WTC11 (cell line): Measurements from ENCODE around the gene INPPL1. TPM values are rescaled to one million over a fixed set of nuclear protein-coding genes. Genes with fewer than 3 reads are reported as not detected.

ENCODE experiments used
- ATAC-seq: fragments of 200-7000 bp; cut with Tn5 transposase; 2 replicates; pipeline ENCODE4 v1.10.0; 2021; ENCODE audit warnings: mild to moderate bottlenecking, moderate library complexity
- CTCF ChIA-PET: fragments of 300-600 bp; sonication (Branson Sonifier 250); formaldehyde crosslinking; loops from one replicate; lab custom pipeline; 2021; ENCODE audit warnings: antibody characterized with exemption; lab: Charles Lee
- POLR2A ChIA-PET: fragments of 350-600 bp; sonication (Branson Sonifier 250); formaldehyde crosslinking; loops from one replicate; lab custom pipeline; 2021; ENCODE audit warnings: antibody characterized with exemption; lab: Charles Lee
- DNase-seq: peaks from one replicate; pipeline ENCODE4 v3.0.0; 2021; ENCODE audit warnings: low spot score
- H3K27ac Mint-ChIP-seq: 2 replicates; pipeline ENCODE4 v1.8.0; 2021; ENCODE audit warnings: mixed read lengths
- H3K27me3 Mint-ChIP-seq: 2 replicates; pipeline ENCODE4 v1.8.0; 2021; ENCODE audit warnings: low read depth, mild to moderate bottlenecking, moderate library complexity, mixed read lengths
- H3K36me3 Mint-ChIP-seq: 2 replicates; pipeline ENCODE4 v1.8.0; 2021; ENCODE audit warnings: mixed read lengths
- H3K4me1 Mint-ChIP-seq: 2 replicates; pipeline ENCODE4 v1.8.0; 2022; ENCODE audit warnings: mixed read lengths
- H3K4me3 Mint-ChIP-seq: 2 replicates; pipeline ENCODE4 v1.8.0; 2021; ENCODE audit warnings: mild to moderate bottlenecking, moderate library complexity, mixed read lengths
- H3K9me3 Mint-ChIP-seq: 2 replicates; pipeline ENCODE4 v1.8.0; 2021; ENCODE audit warnings: mixed read lengths
- AFF4 ChIP-seq: sonication (generic); formaldehyde crosslinking; IDR thresholded peaks from 2 replicates; pipeline ENCODE4 v1.8.1; 2023; ENCODE audit warnings: mild to moderate bottlenecking, missing genetic modification reagents, borderline replicate concordance
- ATF2 ChIP-seq: sonication (generic); formaldehyde crosslinking; IDR thresholded peaks from 2 replicates; pipeline ENCODE4 v1.8.1; 2022; ENCODE audit warnings: low read depth, missing genetic modification reagents, borderline replicate concordance
- CREM ChIP-seq: sonication (generic); formaldehyde crosslinking; IDR thresholded peaks from 2 replicates; pipeline ENCODE4 v1.8.1; 2022; ENCODE audit warnings: mild to moderate bottlenecking, missing genetic modification reagents, moderate library complexity
- E2F1 ChIP-seq: sonication (generic); formaldehyde crosslinking; IDR thresholded peaks from 2 replicates; pipeline ENCODE4 v1.8.0; 2022; ENCODE audit warnings: mild to moderate bottlenecking, missing genetic modification reagents
- ELF4 ChIP-seq: sonication (generic); formaldehyde crosslinking; IDR thresholded peaks from 2 replicates; pipeline ENCODE4 v1.8.1; 2022; ENCODE audit warnings: low read depth, mild to moderate bottlenecking, moderate library complexity, missing genetic modification reagents
- EMX1 ChIP-seq: fragments of 250-450 bp; sonication (Bioruptor Pico); IDR thresholded peaks from 2 replicates; pipeline ENCODE4 v1.8.0; 2021; ENCODE audit warnings: mild to moderate bottlenecking
- ETV6 ChIP-seq: sonication (generic); formaldehyde crosslinking; IDR thresholded peaks from 2 replicates; pipeline ENCODE4 v1.8.1; 2022; ENCODE audit warnings: mild to moderate bottlenecking, missing genetic modification reagents
- FOXP1 ChIP-seq: sonication (generic); formaldehyde crosslinking; IDR thresholded peaks from 2 replicates; pipeline ENCODE4 v1.8.0; 2022; ENCODE audit warnings: missing genetic modification reagents, mild to moderate bottlenecking, moderate library complexity, borderline replicate concordance
- IRF1 ChIP-seq: sonication (generic); formaldehyde crosslinking; IDR thresholded peaks from 2 replicates; pipeline ENCODE4 v1.8.0; 2023; ENCODE audit warnings: missing genetic modification reagents
- IRF2 ChIP-seq: sonication (generic); formaldehyde crosslinking; IDR thresholded peaks from 2 replicates; pipeline ENCODE4 v1.8.0; 2022; ENCODE audit warnings: low read depth, missing genetic modification reagents, borderline replicate concordance
- JUN ChIP-seq: sonication (generic); formaldehyde crosslinking; IDR thresholded peaks from 2 replicates; pipeline ENCODE4 v1.8.0; 2023; ENCODE audit warnings: mild to moderate bottlenecking, missing genetic modification reagents
- KAT7 ChIP-seq: sonication (generic); formaldehyde crosslinking; IDR thresholded peaks from 2 replicates; pipeline ENCODE4 v1.8.1; 2023; ENCODE audit warnings: missing genetic modification reagents, mild to moderate bottlenecking, borderline replicate concordance
- NR2C2 ChIP-seq: sonication (generic); formaldehyde crosslinking; IDR thresholded peaks from 2 replicates; pipeline ENCODE4 v1.8.0; 2022; ENCODE audit warnings: mild to moderate bottlenecking, missing genetic modification reagents
- PREB ChIP-seq: sonication (generic); formaldehyde crosslinking; IDR thresholded peaks from 2 replicates; pipeline ENCODE4 v1.8.1; 2022; ENCODE audit warnings: mild to moderate bottlenecking, missing genetic modification reagents, moderate library complexity, borderline replicate concordance
- SOX15 ChIP-seq: fragments of 250-450 bp; sonication (Bioruptor Pico); IDR thresholded peaks from 2 replicates; pipeline ENCODE4 v1.9.0; 2021; ENCODE audit warnings: mild to moderate bottlenecking
- TCF7 ChIP-seq: sonication (generic); formaldehyde crosslinking; IDR thresholded peaks from 2 replicates; pipeline ENCODE4 v1.8.0; 2022; ENCODE audit warnings: mild to moderate bottlenecking, low read depth, missing genetic modification reagents, moderate library complexity
- TEAD4 ChIP-seq: sonication (generic); formaldehyde crosslinking; IDR thresholded peaks from 2 replicates; pipeline ENCODE4 v1.8.0; 2022; ENCODE audit warnings: mild to moderate bottlenecking, missing genetic modification reagents
- ZMAT4 ChIP-seq: fragments of 250-450 bp; sonication (Bioruptor Pico); IDR thresholded peaks from 2 replicates; pipeline ENCODE4 v1.9.0; 2021; ENCODE audit warnings: mild to moderate bottlenecking
- ZNF219 ChIP-seq: sonication (generic); formaldehyde crosslinking; IDR thresholded peaks from 2 replicates; pipeline ENCODE4 v1.8.0; 2023; ENCODE audit warnings: missing genetic modification reagents, mild to moderate bottlenecking, borderline replicate concordance
- ZNF317 ChIP-seq: sonication (generic); formaldehyde crosslinking; IDR thresholded peaks from 2 replicates; pipeline ENCODE4 v1.8.1; 2023; ENCODE audit warnings: low read depth, mild to moderate bottlenecking, moderate library complexity, missing genetic modification reagents, borderline replicate concordance
- ZNF425 ChIP-seq: fragments of 250-450 bp; sonication (Bioruptor Pico); conservative IDR thresholded peaks from 2 replicates; pipeline ENCODE4 v1.9.0; 2021; ENCODE audit warnings: mild to moderate bottlenecking
- ZNF671 ChIP-seq: fragments of 250-450 bp; sonication (Bioruptor Pico); IDR thresholded peaks from 2 replicates; pipeline ENCODE4 v1.8.0; 2021; ENCODE audit warnings: mild to moderate bottlenecking
- total RNA-seq: library from RNA; stranded (reverse); gene quantifications from 3 replicates; pipeline ENCODE4 v1.2.3, GENCODE V29; 2021

Gene INPPL1
- total RNA-seq, 1 experiment from 2014 or later: 136 TPM

GRCh38 chr11:72188267-72188666, 36.3 kb upstream of the INPPL1 start:
- TF ChIP-seq CREM (no peak), IRF2 (CRISPR knock-in tag) (no peak), ZNF219 (no peak), ATF2 (no peak), TEAD4 (CRISPR knock-in tag) (no peak), KAT7 (no peak), NR2C2 (CRISPR knock-in tag) (no peak), SOX15 (CRISPR knock-in tag) (no peak), EMX1 (CRISPR knock-in tag) (no peak), PREB (CRISPR knock-in tag) (no peak), FOXP1 (CRISPR knock-in tag) (no peak), AFF4 (CRISPR knock-in tag) (no peak), ZMAT4 (no peak), ZNF671 (CRISPR knock-in tag) (no peak), ZNF317 (CRISPR knock-in tag) (no peak), JUN (CRISPR knock-in tag) (no peak)
- TF ChIP-seq, all 79 proteins: peak for 0
- Mint-ChIP-seq H3K27ac (no peak overlapping the region), H3K9me3 (no peaks in the 10 kb centered on the region), H3K4me1 (peaks cover 8% of the 10 kb centered on the region), H3K27me3 (peaks cover 2% of the 10 kb centered on the region; the same call in 1 of the 2 replicates), H3K4me3 (no peak overlapping the region), H3K36me3 (no peaks in the 10 kb centered on the region)
- DNase-seq: no peak
- no peak for ATAC-seq
- ChIA-PET CTCF (interaction anchor here (1.3 to 2.0 kb wide), 3 partner anchors 163 to 243 kb away, joined by 3 to 7 read pairs (median 6); no protein-coding TSS in a partner anchor), POLR2A (no interaction called here)

GRCh38 chr11:72189455-72190250, 34.9 kb upstream of the INPPL1 start:
- peak; percentile 46 for ATAC-seq
- ChIA-PET CTCF (interaction anchor here (0.6 to 2.0 kb wide), 6 partner anchors 34 to 419 kb away, joined by 3 to 7 read pairs (median 3); no protein-coding TSS in a partner anchor), POLR2A (no interaction called here)
- DNase-seq: no peak
- Mint-ChIP-seq H3K4me3 (no peak overlapping the region), H3K4me1 (peaks cover 8% of the 10 kb centered on the region), H3K27ac (no peak overlapping the region), H3K9me3 (no peaks in the 10 kb centered on the region), H3K36me3 (no peaks in the 10 kb centered on the region), H3K27me3 (peaks cover 2% of the 10 kb centered on the region; the same call in 1 of the 2 replicates)
- TF ChIP-seq ELF4 (CRISPR knock-in tag) (no peak), TCF7 (CRISPR knock-in tag) (no peak), IRF1 (CRISPR knock-in tag) (no peak), ZNF425 (CRISPR knock-in tag) (no peak), PREB (CRISPR knock-in tag) (no peak), ETV6 (no peak), E2F1 (CRISPR knock-in tag) (no peak)
